Ectodermal cell (in vitro differentiated cells): ENCODE measurements around the gene PAQR4.

Experiments used
- H3K27ac ChIP-seq: 2 replicates; pipeline ENCODE4 v1.7.0; 2013; ENCODE audit warnings: mild to moderate bottlenecking, low read depth, low read length; ENCODE audit not compliant: insufficient read depth, poor library complexity, severe bottlenecking
- H3K27me3 ChIP-seq: 2 replicates; pipeline ENCODE4 v1.7.0; 2013; ENCODE audit warnings: mild to moderate bottlenecking, low read length; ENCODE audit not compliant: insufficient read depth, control insufficient read depth, poor library complexity, severe bottlenecking
- H3K36me3 ChIP-seq: one replicate; pipeline ENCODE4 v1.7.0; 2013; ENCODE audit warnings: low read length; ENCODE audit not compliant: control insufficient read depth, insufficient read depth
- H3K4me1 ChIP-seq: one replicate; pipeline ENCODE4 v1.7.0; 2013; ENCODE audit warnings: low read length; ENCODE audit not compliant: control insufficient read depth, insufficient read depth
- H3K4me3 ChIP-seq: 2 replicates; pipeline ENCODE4 v1.7.0; 2013; ENCODE audit warnings: low read depth, low read length, control low read depth; ENCODE audit not compliant: insufficient read depth
- H3K9me3 ChIP-seq: 2 replicates; pipeline ENCODE4 v1.7.0; 2013; ENCODE audit warnings: mild to moderate bottlenecking, low read length, moderate library complexity; ENCODE audit not compliant: control insufficient read depth
- WGBS, 2 experiments: methylation state at CpG; one replicate each; pipeline ENCODE4 v1.1.7; 2013; ENCODE audit warnings: missing lambda C conversion rate in 2 of 2; 5-methylcytosine and 5-hydroxymethylcytosine counted together

Gene PAQR4

DNA sequence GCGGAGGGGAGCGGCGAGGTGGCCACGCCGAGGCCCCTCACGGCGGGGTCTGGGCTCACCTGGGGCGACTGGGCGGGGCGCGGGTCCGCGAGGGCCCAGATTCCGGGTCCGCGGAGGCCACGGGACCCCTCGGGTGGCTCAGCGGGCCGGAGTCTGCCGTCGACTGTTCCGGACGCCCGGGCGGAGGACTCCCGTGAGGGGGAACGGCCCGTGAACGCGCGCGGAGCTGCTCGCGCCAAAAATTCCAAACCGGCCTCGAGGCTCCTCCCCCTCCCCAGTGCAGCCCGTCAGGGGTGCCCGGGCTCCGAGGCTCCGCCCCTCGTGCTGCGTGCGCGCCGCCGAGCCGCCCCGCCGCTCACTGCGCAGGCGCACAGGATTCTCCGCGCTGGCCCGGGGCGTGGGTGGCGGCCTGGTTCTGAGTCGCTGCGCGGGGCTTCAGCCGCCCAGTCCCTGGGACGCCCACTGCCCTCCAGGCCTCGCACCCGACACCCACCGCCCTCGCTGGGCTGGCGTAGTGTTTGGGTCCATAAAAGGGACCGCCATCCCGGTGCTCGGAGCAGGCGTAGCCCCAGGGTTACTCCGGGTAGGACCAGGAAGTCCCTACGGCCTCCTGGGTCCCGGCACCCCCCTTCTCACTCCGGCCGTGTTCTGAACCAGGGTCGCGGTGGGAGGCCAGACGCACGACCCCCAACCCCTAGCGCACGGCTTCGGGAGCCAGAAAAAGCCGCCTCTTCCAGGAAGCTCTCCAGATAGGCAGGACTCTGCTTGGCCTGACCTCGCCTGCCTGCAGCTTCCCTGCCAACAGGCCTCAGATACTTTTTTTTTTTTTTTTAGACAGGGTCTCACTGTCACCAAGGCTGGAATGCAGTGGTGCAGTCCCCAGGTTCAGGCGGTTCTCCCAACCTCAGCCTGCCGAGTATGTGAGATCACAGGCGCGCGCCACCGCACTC is 11.4 kb downstream of the PAQR4 start, which contains the start of gene PKMYT1:
Gene PKMYT1, minus strand, starts transcription at position 220 of the 950 bp plus-strand sequence. CDS start 789 bp downstream, outside the sequence.
- Histone ChIP-seq H3K27ac (peak within 1 kb of the TSS; percentile 77), H3K36me3 (no peaks in the 10 kb centered on the region), H3K27me3 (no peaks in the 10 kb centered on the region), H3K4me1 (peaks cover 14% of the 10 kb centered on the region), H3K4me3 (peak within 1 kb of the TSS; percentile 72), H3K9me3 (no peaks in the 10 kb centered on the region)
- WGBS, 2 experiments: 6% methylated on average over 91 of the region's 91 CpGs

DNA sequence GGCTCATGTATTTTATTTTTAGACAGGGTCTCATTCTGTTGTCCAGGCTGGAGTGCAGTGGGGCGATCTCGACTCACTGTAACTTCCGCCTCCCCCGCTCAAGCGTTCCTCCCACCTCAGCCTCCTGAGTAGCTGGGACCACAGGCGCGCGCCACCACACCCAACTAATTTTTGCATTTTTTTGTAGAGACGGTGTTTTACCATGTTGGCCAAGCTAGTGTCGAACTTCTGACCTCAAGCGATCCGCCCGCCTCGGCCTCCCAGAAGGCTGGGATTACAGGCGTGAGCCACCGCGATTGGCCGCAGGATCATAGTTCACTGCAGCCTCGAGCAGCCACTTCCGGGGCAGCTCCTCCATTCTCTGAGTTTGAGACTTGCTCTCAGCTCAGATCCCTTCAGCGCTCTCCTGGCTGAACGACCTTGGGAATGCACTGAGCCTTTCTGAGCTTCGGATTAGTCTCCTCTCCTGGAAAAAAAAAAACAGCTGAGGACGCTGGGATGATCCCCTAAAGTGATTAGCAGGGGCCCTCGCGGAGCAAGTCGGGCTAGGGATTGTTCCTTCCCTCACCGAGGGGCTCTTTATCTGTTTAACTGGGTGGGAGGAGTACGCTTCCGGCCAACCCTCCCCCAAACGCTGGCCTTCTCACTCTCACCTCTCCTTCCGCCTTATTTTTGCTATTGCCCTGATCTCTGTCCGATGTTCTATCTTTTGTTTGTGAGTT is 12.2 kb downstream of the PAQR4 start:
- 27% methylated on average over 33 of the region's 33 CpGs for WGBS, 2 experiments
- Histone ChIP-seq H3K27ac (peak overlapping the region; percentile 77), H3K27me3 (no peaks in the 10 kb centered on the region), H3K4me1 (peaks cover 14% of the 10 kb centered on the region), H3K36me3 (no peaks in the 10 kb centered on the region), H3K4me3 (peak overlapping the region; percentile 72), H3K9me3 (no peaks in the 10 kb centered on the region)

DNA sequence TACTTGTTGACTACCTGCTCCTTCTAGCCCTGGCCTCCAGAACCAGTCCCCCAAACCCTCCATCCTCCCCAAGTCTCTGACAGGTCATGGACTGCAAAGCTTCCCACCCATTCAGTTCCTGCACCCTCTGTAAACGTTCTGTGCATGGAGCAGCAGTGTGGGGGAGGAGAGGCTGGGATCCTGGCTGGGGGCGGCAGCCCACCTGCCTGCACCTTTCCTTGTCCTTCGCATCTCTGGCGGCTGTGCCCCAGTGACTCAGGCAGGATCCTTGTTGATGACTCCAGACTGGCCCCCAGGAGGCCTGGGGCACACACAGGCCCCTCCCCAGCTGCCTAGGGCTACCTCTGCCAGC is 12.7 kb downstream of the PAQR4 start:
- H3K4me3 ChIP-seq: no peak overlapping the region
- no peaks in the 10 kb centered on the region for H3K36me3 ChIP-seq
- no peaks in the 10 kb centered on the region for H3K27me3 ChIP-seq
- 10 to 14% methylated on average over 4 of the region's 4 CpGs for WGBS, 2 experiments
- no peaks in the 10 kb centered on the region for H3K9me3 ChIP-seq
- peaks cover 14% of the 10 kb centered on the region for H3K4me1 ChIP-seq
- peak overlapping the region; percentile 77 for H3K27ac ChIP-seq

DNA sequence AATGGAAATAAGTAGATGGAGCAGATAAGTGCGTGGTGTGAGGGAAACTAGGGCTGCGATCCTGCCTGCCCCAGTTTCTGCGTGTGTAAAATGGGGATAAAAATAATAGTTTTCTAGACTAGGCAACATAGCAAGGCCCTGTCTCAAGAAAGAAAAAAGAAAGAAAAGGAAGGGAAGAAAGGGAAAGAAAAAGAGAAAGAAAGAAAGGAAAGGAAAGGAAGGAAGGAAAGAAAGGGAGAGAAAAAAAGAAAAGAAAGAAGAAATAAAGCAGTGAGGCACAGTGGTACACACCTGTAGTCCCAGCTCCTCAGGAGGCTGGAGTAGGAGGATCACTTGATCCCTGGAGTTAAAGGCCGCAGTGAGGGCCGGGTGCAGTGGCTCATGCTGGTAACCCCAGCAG is 13.3 kb downstream of the PAQR4 start:
- Histone ChIP-seq H3K9me3 (no peaks in the 10 kb centered on the region), H3K4me3 (no peak overlapping the region), H3K4me1 (peaks cover 16% of the 10 kb centered on the region), H3K27ac (no peak overlapping the region), H3K36me3 (no peaks in the 10 kb centered on the region), H3K27me3 (no peaks in the 10 kb centered on the region)
- WGBS, 2 experiments: 74 to 79% methylated on average over 5 of the region's 5 CpGs

DNA sequence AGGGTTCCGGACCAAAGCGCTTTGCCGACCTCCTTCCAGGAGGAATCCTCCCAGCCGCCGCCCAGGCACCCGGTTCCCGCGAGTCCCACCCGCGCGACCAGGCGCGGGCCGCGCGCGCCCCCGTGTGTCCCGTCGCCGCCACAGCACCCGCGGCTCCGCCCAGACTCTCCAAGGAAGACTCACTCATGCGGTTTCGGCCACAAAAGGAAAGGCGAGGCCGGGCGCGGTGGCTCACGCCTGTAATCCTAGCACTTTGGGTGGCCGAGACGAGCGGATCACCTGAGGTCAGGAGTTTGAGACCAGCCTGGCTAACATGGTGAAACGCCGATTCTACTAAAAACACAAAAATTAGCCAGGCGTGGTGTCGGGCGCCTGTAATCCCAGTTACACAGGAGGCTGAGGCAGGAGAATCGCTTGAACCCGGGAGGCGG is 14.6 kb downstream of the PAQR4 start:
- Histone ChIP-seq H3K4me3 (no peak overlapping the region), H3K27ac (no peak overlapping the region), H3K27me3 (no peaks in the 10 kb centered on the region), H3K4me1 (peaks cover 26% of the 10 kb centered on the region), H3K9me3 (no peaks in the 10 kb centered on the region), H3K36me3 (no peaks in the 10 kb centered on the region)
- 16% methylated on average over 42 of the region's 42 CpGs for WGBS, 2 experiments

DNA sequence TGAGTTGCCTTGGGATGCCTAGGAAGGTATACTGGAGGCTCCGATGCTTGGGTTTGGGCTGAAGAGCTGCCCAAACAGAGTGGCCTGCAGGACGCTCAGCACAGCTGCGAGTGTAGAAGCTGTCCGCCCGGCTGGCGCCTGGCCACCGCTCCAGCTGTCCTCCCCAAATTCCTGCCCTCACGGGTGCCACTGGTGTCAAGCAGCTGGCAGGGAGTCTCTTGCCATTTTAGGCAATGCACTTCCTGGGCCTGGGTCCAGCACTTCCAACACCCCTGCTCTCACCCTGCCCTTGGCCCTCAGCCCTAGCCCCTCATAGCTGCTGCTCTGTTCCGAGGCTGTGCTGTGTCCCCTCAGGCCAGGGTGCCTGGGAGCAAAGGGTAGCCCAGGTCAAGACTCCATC is 16.3 kb downstream of the PAQR4 start:
- no peak overlapping the region for H3K27ac ChIP-seq
- no peak overlapping the region for H3K4me3 ChIP-seq
- H3K4me1 ChIP-seq: peaks cover 34% of the 10 kb centered on the region
- no peaks in the 10 kb centered on the region for H3K36me3 ChIP-seq
- WGBS, 2 experiments: 93% methylated on average over 9 of the region's 9 CpGs
- no peaks in the 10 kb centered on the region for H3K9me3 ChIP-seq
- no peaks in the 10 kb centered on the region for H3K27me3 ChIP-seq

DNA sequence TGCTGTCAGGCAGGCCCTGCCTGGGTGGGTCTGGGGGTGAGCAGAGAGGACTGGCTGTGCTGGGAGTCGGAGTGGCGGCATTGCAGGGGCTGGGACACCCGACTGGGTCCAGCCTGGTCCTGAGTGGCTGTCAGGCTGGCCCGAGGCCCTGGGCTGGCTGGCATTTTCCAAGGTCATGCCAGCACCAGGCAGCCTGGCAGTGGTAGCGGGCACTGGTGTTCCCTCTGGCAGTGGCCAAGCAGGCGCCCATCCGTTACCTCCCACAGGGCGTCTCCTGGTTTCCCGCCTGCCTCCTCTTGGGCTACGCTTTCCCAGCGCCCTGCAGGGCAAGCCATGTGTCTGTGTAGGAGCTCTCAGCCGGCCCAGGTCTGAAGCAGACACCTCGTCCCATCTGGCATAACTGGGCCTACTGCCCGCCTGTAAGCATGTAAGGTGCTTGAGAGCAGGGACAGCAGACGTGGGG is 16.8 kb downstream of the PAQR4 start:
- Histone ChIP-seq H3K27ac (no peak overlapping the region), H3K4me3 (no peak overlapping the region), H3K4me1 (peaks cover 31% of the 10 kb centered on the region), H3K36me3 (no peaks in the 10 kb centered on the region), H3K27me3 (no peaks in the 10 kb centered on the region), H3K9me3 (no peaks in the 10 kb centered on the region)
- 90 to 91% methylated on average over 15 of the region's 15 CpGs for WGBS, 2 experiments

DNA sequence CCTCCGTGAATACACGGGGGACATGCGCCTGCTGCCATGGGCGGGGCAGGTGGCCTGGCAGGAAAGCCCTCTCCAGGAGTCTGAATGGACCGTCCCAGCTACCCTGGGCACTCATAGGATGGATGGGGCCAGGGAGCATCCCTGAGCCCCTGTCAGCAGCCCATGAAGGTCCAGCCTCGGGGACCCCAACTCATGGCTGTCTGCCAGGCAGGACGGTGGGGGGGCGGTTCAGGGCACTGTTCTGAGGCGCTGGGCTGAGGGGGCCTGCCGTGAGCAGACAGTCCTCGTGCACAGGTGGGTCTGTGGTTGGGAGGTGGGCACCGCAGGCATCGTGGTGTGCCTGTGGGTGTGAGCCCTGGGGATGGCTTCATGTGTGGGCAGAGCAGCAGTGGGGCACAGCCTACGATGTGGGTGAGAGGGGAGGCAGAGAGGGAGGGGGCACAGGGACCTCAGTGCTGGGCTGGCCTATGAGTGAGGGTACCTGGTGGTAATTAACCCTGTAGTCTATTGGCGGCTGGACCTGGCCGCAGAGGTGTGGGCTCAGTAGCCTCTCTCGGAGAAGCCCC is 17.6 kb downstream of the PAQR4 start:
- no peaks in the 10 kb centered on the region for H3K9me3 ChIP-seq
- 93 to 94% methylated on average over 17 of the region's 17 CpGs for WGBS, 2 experiments
- H3K4me3 ChIP-seq: no peak overlapping the region
- no peaks in the 10 kb centered on the region for H3K27me3 ChIP-seq
- H3K4me1 ChIP-seq: peaks cover 24% of the 10 kb centered on the region
- no peak overlapping the region for H3K27ac ChIP-seq
- no peaks in the 10 kb centered on the region for H3K36me3 ChIP-seq

DNA sequence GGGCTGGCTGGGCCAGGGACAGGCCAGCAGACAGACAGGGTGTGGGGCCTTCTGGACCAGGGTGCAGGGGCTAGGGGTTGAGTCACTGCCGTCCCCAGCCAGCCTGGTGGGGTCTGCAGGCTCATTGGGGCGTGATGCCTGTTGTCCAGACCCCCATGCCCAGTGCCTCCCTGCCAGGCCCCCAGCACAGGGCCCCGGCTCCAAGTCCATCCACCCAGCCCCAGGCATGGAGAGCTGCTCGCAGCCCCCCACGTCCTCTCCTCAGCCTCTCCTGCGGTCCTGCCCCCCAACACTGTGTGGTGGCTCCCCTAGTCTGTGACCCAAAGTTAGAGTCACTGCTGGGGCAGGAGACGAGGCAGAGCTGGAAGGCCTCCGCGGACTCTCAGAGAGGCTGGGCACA is 18.1 kb downstream of the PAQR4 start:
- Histone ChIP-seq H3K36me3 (no peaks in the 10 kb centered on the region), H3K27ac (no peak overlapping the region), H3K27me3 (no peaks in the 10 kb centered on the region), H3K4me1 (peaks cover 19% of the 10 kb centered on the region), H3K9me3 (no peaks in the 10 kb centered on the region), H3K4me3 (no peak overlapping the region)
- WGBS, 2 experiments: 88 to 89% methylated on average over 9 of the region's 9 CpGs

DNA sequence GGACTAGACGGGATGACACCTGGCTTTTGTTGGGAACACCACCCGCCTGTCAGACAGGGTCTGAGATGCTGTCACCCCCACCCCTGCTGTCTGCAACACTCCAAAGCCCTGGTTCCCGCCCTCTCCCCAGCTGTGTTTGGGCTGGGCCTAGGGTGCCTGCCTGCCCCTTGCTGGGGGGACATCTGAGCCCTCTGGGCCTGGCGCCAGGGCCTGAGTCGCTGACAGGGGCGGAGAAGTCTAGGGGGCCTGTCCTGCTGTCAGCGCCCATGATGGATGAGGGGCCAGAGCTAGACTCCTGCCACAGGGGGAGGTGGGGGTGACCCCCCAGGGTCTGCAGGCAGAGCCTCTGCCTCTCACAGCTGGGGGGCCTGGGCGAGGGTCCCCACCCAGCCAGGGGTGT is 18.7 kb downstream of the PAQR4 start:
- Histone ChIP-seq H3K27ac (no peak overlapping the region), H3K9me3 (no peaks in the 10 kb centered on the region), H3K36me3 (no peaks in the 10 kb centered on the region), H3K4me1 (peaks cover 19% of the 10 kb centered on the region), H3K27me3 (no peaks in the 10 kb centered on the region), H3K4me3 (no peak overlapping the region)
- 60 to 70% methylated on average over 8 of the region's 8 CpGs for WGBS, 2 experiments
